CD14-positive monocyte (primary cell): ENCODE results near the gene CDKAL1. TPM values are rescaled to one million over a fixed set of nuclear protein-coding genes. Genes with fewer than 3 reads are reported as not detected.

Source experiments
- DNase-seq, 3 donors: peaks; one replicate each; pipeline ENCODE4 v3.0.0-alpha.2; 2011 to 2022
- H2AFZ ChIP-seq: 2 replicates; pipeline ENCODE4 v1.6.0; 2012; ENCODE audit warnings: mild to moderate bottlenecking, low read depth, low read length, inconsistent platforms; ENCODE audit not compliant: insufficient read depth, poor library complexity, severe bottlenecking
- H3K27ac ChIP-seq, 2 donors: 1 replicate in 1 of 2; 2 replicates in 1 of 2; pipeline ENCODE4 v1.5.1; 2012 to 2013; ENCODE audit warnings: low read length in 2 of 2, control low read depth in 1 of 2, inconsistent platforms in 1 of 2, low read depth in 1 of 2, mild to moderate bottlenecking in 1 of 2
- H3K27me3 ChIP-seq, 2 donors: one replicate each; pipeline versions ENCODE4 v1.6.0 to v1.6.1; 2011 to 2013; ENCODE audit warnings: low read length in 2 of 2; ENCODE audit not compliant: control insufficient read depth in 2 of 2, insufficient read depth in 2 of 2
- H3K36me3 ChIP-seq, 2 donors: replicated peaks in 1 of 2; 1 replicate in 1 of 2; 2 replicates in 1 of 2; pipeline versions ENCODE4 v1.5.1 to v1.6.1; 2012 to 2013; ENCODE audit warnings: low read length in 2 of 2, control low read depth in 1 of 2, inconsistent platforms in 1 of 2, mild to moderate bottlenecking in 1 of 2; ENCODE audit not compliant: insufficient read depth in 2 of 2, control insufficient read depth in 1 of 2
- H3K4me1 ChIP-seq, 2 donors: 1 replicate in 1 of 2; 2 replicates in 1 of 2; pipeline versions ENCODE4 v1.5.1 to v1.6.1; 2012 to 2013; ENCODE audit warnings: low read length in 2 of 2, control low read depth in 1 of 2, inconsistent platforms in 1 of 2, mild to moderate bottlenecking in 1 of 2, moderate library complexity in 1 of 2; ENCODE audit not compliant: insufficient read depth in 2 of 2, control insufficient read depth in 1 of 2
- H3K4me2 ChIP-seq: replicated peaks from 2 replicates; pipeline ENCODE3; 2012; ENCODE audit warnings: low read length, moderate library complexity, mild to moderate bottlenecking; ENCODE audit not compliant: poor library complexity, severe bottlenecking; ENCODE audit errors: extremely low read depth
- H3K4me3 ChIP-seq, 3 experiments: fragments of 200-600 bp in 1 of 3; sonication (generic) in 1 of 3; replicated peaks in 1 of 3; 1 replicate in 2 of 3; 2 replicates in 1 of 3; pipeline ENCODE4 v1.5.1; 2011 to 2013; ENCODE audit warnings: low read length in 3 of 3, mild to moderate bottlenecking in 3 of 3, control low read depth in 2 of 3, low read depth in 2 of 3, inconsistent platforms in 1 of 3, moderate library complexity in 1 of 3
- H3K79me2 ChIP-seq: 2 replicates; pipeline ENCODE4 v1.6.0; 2012; ENCODE audit warnings: mild to moderate bottlenecking, control low read depth, inconsistent platforms, low read length, moderate library complexity; ENCODE audit not compliant: insufficient read depth
- H3K9ac ChIP-seq: 2 replicates; pipeline ENCODE4 v1.6.0; 2017; ENCODE audit warnings: low read length, mild to moderate bottlenecking; ENCODE audit not compliant: insufficient read depth, poor library complexity, severe bottlenecking
- H3K9me3 ChIP-seq, 2 donors: replicated peaks in 1 of 2; 1 replicate in 1 of 2; 2 replicates in 1 of 2; pipeline versions ENCODE4 v1.5.1 to v1.6.1; 2012 to 2013; ENCODE audit warnings: low read length in 2 of 2, control low read depth in 1 of 2; ENCODE audit not compliant: control insufficient read depth in 1 of 2, insufficient read depth in 1 of 2
- H4K20me1 ChIP-seq: 2 replicates; pipeline ENCODE4 v1.6.0; 2012; ENCODE audit warnings: mild to moderate bottlenecking, low read length, control low read depth, moderate library complexity; ENCODE audit not compliant: insufficient read depth
- H3K27ac Mint-ChIP-seq, 7 donors: one replicate each; pipeline ENCODE4 v1.8.0; 2020; ENCODE audit warnings: mild to moderate bottlenecking in 7 of 7, mixed read lengths in 7 of 7, moderate library complexity in 6 of 7, inconsistent platforms in 2 of 7
- H3K27me3 Mint-ChIP-seq, 3 donors: one replicate each; pipeline ENCODE4 v1.8.0; 2021 to 2022; ENCODE audit warnings: low read depth in 3 of 3, mild to moderate bottlenecking in 3 of 3, mixed read lengths in 3 of 3, moderate library complexity in 3 of 3, inconsistent platforms in 1 of 3
- H3K36me3 Mint-ChIP-seq, 2 donors: one replicate each; pipeline ENCODE4 v1.8.0; 2020; ENCODE audit warnings: mixed read lengths in 2 of 2, inconsistent platforms in 1 of 2, mild to moderate bottlenecking in 1 of 2
- H3K4me1 Mint-ChIP-seq: one replicate; pipeline ENCODE4 v1.8.0; 2020; ENCODE audit warnings: mild to moderate bottlenecking, mixed read lengths
- H3K4me3 Mint-ChIP-seq, 2 donors: one replicate each; pipeline ENCODE4 v1.8.0; 2020; ENCODE audit warnings: mild to moderate bottlenecking in 2 of 2, mixed read lengths in 2 of 2, moderate library complexity in 1 of 2
- H3K9me3 Mint-ChIP-seq, 7 donors: one replicate each; pipeline ENCODE4 v1.8.0; 2020 to 2022; ENCODE audit warnings: mixed read lengths in 7 of 7, mild to moderate bottlenecking in 6 of 7, moderate library complexity in 6 of 7, inconsistent platforms in 2 of 7
- WGBS: methylation state at CpG from one replicate; pipeline ENCODE4 v1.1.5; 2013; ENCODE audit warnings: missing lambda C conversion rate; ENCODE audit not compliant: insufficient coverage; 5-methylcytosine and 5-hydroxymethylcytosine counted together
- intact Hi-C, 2 donors: fragments of 100-400 bp; cut with micrococcal nuclease; formaldehyde crosslinking; loops; one replicate each; pipeline versions ENCODE4 v1.15.0 to v1.15.1; 2023
- polyA plus RNA-seq, 3 donors: library from polyadenylated mRNA; depleted of rRNA in 1 of 3; unstranded in 2 of 3; stranded (reverse) in 1 of 3; fragments of 300-500 nt in 2 of 3; fragments of >200 nt in 1 of 3; fragmentation: Illumina TruSeq in 2 of 3; gene quantifications; 1 replicate in 2 of 3; 2 replicates in 1 of 3; pipeline ENCODE4 v1.2.3, GENCODE V29; 2012 to 2021
- small RNA-seq: library from RNA; depleted of rRNA; stranded (forward); fragments of <200 nt; gene quantifications from one replicate; pipeline ENCODE3, GENCODE V24; 2012; ENCODE audit warnings: low read depth; ENCODE audit not compliant: insufficient read length
- TF ChIP-seq, protein P1 (sequence below): fragments of 200-600 bp; IDR thresholded peaks from one replicate; pipeline ENCODE4 v1.8.0; 2022; ENCODE audit warnings: antibody characterized with exemption, mild to moderate bottlenecking

The CDKAL1 gene
- polyA plus RNA-seq, 3 donors: 3.2 to 12.4 (median 8.3) TPM

- H3K4me1 ChIP-seq: no peaks in the 10 kb centered on the region
- Mint-ChIP-seq H3K27ac (no peak overlapping the region), H3K4me1 (no peaks in the 10 kb centered on the region), H3K9me3 (peaks cover 0 to 10% (median 4%) of the 10 kb centered on the region in 7 donors), H3K36me3 (no peaks in the 10 kb centered on the region), H3K27me3 (no peaks in the 10 kb centered on the region), H3K4me3 (no peak overlapping the region)
- H3K9me3 ChIP-seq: peaks cover 0 to 3% of the 10 kb centered on the region in 2 donors
- DNase-seq: no peak
- H3K9ac ChIP-seq: no peak overlapping the region
- no peaks in the 10 kb centered on the region for H3K79me2 ChIP-seq
- no peak overlapping the region for H3K27ac ChIP-seq
- TF ChIP-seq, protein P1, sequence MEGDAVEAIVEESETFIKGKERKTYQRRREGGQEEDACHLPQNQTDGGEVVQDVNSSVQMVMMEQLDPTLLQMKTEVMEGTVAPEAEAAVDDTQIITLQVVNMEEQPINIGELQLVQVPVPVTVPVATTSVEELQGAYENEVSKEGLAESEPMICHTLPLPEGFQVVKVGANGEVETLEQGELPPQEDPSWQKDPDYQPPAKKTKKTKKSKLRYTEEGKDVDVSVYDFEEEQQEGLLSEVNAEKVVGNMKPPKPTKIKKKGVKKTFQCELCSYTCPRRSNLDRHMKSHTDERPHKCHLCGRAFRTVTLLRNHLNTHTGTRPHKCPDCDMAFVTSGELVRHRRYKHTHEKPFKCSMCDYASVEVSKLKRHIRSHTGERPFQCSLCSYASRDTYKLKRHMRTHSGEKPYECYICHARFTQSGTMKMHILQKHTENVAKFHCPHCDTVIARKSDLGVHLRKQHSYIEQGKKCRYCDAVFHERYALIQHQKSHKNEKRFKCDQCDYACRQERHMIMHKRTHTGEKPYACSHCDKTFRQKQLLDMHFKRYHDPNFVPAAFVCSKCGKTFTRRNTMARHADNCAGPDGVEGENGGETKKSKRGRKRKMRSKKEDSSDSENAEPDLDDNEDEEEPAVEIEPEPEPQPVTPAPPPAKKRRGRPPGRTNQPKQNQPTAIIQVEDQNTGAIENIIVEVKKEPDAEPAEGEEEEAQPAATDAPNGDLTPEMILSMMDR: no peak
- H3K4me2 ChIP-seq: no peak overlapping the region
- H4K20me1 ChIP-seq: no peaks in the 10 kb centered on the region
- intact Hi-C loops: no loop called here
- no peaks in the 10 kb centered on the region for H3K27me3 ChIP-seq
- no peak overlapping the region for H3K4me3 ChIP-seq
- WGBS: 100% methylated on average over 1 of the region's 2 CpGs
- H3K36me3 ChIP-seq: no peaks in the 10 kb centered on the region
- H2AFZ ChIP-seq: no peak overlapping the region
Observed at GRCh38 chr6:21281366-21281765, 747.1 kb downstream of the CDKAL1 start.

Small RNAs within 50 kb of the gene (small RNA-seq; reads per million reads assigned to genes)
- gene RF00019: not detected
- gene RNU6-150P: not detected

Other genes with a start within 250 kb of the CDKAL1 start
- 10 to 100 TPM in 1 of 3 donors, 1 to 10 TPM in 2; 7.5 to 14.6 (median 8.9) TPM for gene E2F3, start 132.6 kb upstream of the CDKAL1 start, polyA plus RNA-seq